HepG2 (cell line): ENCODE measurements around the gene TARBP2. TPM values are rescaled to one million over a fixed set of nuclear protein-coding genes. Genes with fewer than 3 reads are reported as not detected.
A peak's percentile ranks its signal among the peaks of the same experiment; 100 is the strongest.

Experiments
- ARID4A ChIP-seq: sonication (generic); formaldehyde crosslinking; IDR thresholded peaks from 2 replicates; pipeline ENCODE4 v1.5.0; 2020; ENCODE audit warnings: mild to moderate bottlenecking, missing genetic modification reagents, borderline replicate concordance
- ELF1 ChIP-seq: sonication (generic); formaldehyde crosslinking; IDR thresholded peaks from 2 replicates; pipeline ENCODE4 v1.4.0; 2020; ENCODE audit warnings: missing genetic modification reagents
- ELK4 ChIP-seq: sonication (generic); formaldehyde crosslinking; IDR thresholded peaks from 2 replicates; pipeline ENCODE4 v1.9.0; 2021; ENCODE audit warnings: missing genetic modification reagents, borderline replicate concordance
- FOXK2 ChIP-seq: fragments of 450-650 bp; IDR thresholded peaks from 2 replicates; pipeline ENCODE4 v1.6.1; 2016
- HHEX ChIP-seq: IDR thresholded peaks from 2 replicates; pipeline ENCODE4 v1.6.1; 2016; ENCODE audit warnings: control low read depth
- HOXA3 ChIP-seq: sonication (generic); formaldehyde crosslinking; IDR thresholded peaks from 2 replicates; pipeline ENCODE4 v1.5.0; 2020; ENCODE audit warnings: missing genetic modification reagents
- MAF1 ChIP-seq: sonication (generic); formaldehyde crosslinking; IDR thresholded peaks from 2 replicates; pipeline ENCODE4 v1.5.0; 2020; ENCODE audit warnings: missing genetic modification reagents, borderline replicate concordance
- ONECUT2 ChIP-seq: sonication (generic); formaldehyde crosslinking; IDR thresholded peaks from 2 replicates; pipeline ENCODE4 v1.4.0; 2020; ENCODE audit warnings: missing genetic modification reagents
- PCBP1 ChIP-seq: fragments of 200-400 bp; formaldehyde crosslinking; IDR thresholded peaks from 2 replicates; pipeline ENCODE4 v1.6.1; 2017; ENCODE audit warnings: mild to moderate bottlenecking, low read depth, low read length, borderline replicate concordance
- RAD51 ChIP-seq: fragments of 450-650 bp; IDR thresholded peaks from 2 replicates; pipeline ENCODE4 v1.6.1; 2016; ENCODE audit warnings: borderline replicate concordance
- SP2 ChIP-seq: sonication (generic); formaldehyde crosslinking; IDR thresholded peaks from 2 replicates; pipeline ENCODE4 v1.5.1; 2020; ENCODE audit warnings: mild to moderate bottlenecking, missing genetic modification reagents
- ZSCAN22 ChIP-seq: sonication (generic); formaldehyde crosslinking; IDR thresholded peaks from 2 replicates; pipeline ENCODE4 v1.4.0; 2020; ENCODE audit warnings: mild to moderate bottlenecking, missing genetic modification reagents
- polyA plus RNA-seq, 8 experiments: library from polyadenylated mRNA; depleted of rRNA in 3 of 8; stranded (reverse) in 7 of 8; unstranded in 1 of 8; fragments of >200 nt; fragmentation: Illumina TruSeq in 4 of 8; extraction: Trizol in 4 of 8; gene quantifications; 2 replicates each; pipeline versions ENCODE4 v1.2.1 to v1.2.3, GENCODE V29; 2011 to 2016; ENCODE audit warnings: low read depth in 4 of 8, missing spikeins in 1 of 8, mixed read lengths in 1 of 8; ENCODE audit not compliant: insufficient read depth in 1 of 8
- total RNA-seq, 5 experiments: library from RNA; depleted of rRNA; stranded (reverse); fragments of >200 nt; fragmentation: Illumina TruSeq; extraction: Trizol; gene quantifications; 2 replicates each; pipeline ENCODE4 v1.2.3, GENCODE V29; 2016; ENCODE audit warnings: low read depth in 1 of 5
- TF ChIP-seq, protein P1 (sequence below): sonication (generic); formaldehyde crosslinking; IDR thresholded peaks from 2 replicates; pipeline ENCODE4 v1.5.0; 2020; ENCODE audit warnings: missing genetic modification reagents
- TF ChIP-seq, protein P2 (sequence below): sonication (generic); formaldehyde crosslinking; IDR thresholded peaks from 2 replicates; pipeline ENCODE4 v1.4.0; 2020; ENCODE audit warnings: missing genetic modification reagents, borderline replicate concordance
- TF ChIP-seq, protein P3 (sequence below): sonication (generic); formaldehyde crosslinking; conservative IDR thresholded peaks from 2 replicates; pipeline ENCODE4 v1.4.0; 2020; ENCODE audit warnings: missing genetic modification reagents
- TF ChIP-seq, protein P4 (sequence below): sonication (generic); formaldehyde crosslinking; IDR thresholded peaks from 2 replicates; pipeline ENCODE4 v1.4.0; 2020; ENCODE audit warnings: mild to moderate bottlenecking, missing genetic modification reagents, borderline replicate concordance

TARBP2 gene
- total and polyA plus RNA-seq, 2 of the 13 experiments (the other 11 are each of a cell fraction or from before 2014, with no cell fraction given) = 47.0 to 55.5 TPM

GRCh38 chr12:53508534-53509170 lies 7.6 kb downstream of the TARBP2 start (continued):
- TF ChIP-seq, protein P1, sequence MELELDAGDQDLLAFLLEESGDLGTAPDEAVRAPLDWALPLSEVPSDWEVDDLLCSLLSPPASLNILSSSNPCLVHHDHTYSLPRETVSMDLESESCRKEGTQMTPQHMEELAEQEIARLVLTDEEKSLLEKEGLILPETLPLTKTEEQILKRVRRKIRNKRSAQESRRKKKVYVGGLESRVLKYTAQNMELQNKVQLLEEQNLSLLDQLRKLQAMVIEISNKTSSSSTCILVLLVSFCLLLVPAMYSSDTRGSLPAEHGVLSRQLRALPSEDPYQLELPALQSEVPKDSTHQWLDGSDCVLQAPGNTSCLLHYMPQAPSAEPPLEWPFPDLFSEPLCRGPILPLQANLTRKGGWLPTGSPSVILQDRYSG = no peak
- TF ChIP-seq ELF1 (CRISPR knock-in tag) (0 out of 2 replicates have a peak, but pooled peaks have one; percentile 35), ONECUT2 (CRISPR knock-in tag) (no peak), HHEX (CRISPR knock-in tag) (no peak), FOXK2 (no peak), ELK4 (CRISPR knock-in tag) (no peak), ZSCAN22 (CRISPR knock-in tag) (no peak), PCBP1 (no peak), SP2 (CRISPR knock-in tag) (no peak), HOXA3 (CRISPR knock-in tag) (no peak), MAF1 (CRISPR knock-in tag) (no peak), RAD51 (no peak), ARID4A (CRISPR knock-in tag) (no peak)
- TF ChIP-seq, protein P2, sequence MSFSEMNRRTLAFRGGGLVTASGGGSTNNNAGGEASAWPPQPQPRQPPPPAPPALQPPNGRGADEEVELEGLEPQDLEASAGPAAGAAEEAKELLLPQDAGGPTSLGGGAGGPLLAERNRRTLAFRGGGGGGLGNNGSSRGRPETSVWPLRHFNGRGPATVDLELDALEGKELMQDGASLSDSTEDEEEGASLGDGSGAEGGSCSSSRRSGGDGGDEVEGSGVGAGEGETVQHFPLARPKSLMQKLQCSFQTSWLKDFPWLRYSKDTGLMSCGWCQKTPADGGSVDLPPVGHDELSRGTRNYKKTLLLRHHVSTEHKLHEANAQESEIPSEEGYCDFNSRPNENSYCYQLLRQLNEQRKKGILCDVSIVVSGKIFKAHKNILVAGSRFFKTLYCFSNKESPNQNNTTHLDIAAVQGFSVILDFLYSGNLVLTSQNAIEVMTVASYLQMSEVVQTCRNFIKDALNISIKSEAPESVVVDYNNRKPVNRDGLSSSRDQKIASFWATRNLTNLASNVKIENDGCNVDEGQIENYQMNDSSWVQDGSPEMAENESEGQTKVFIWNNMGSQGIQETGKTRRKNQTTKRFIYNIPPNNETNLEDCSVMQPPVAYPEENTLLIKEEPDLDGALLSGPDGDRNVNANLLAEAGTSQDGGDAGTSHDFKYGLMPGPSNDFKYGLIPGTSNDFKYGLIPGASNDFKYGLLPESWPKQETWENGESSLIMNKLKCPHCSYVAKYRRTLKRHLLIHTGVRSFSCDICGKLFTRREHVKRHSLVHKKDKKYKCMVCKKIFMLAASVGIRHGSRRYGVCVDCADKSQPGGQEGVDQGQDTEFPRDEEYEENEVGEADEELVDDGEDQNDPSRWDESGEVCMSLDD (CRISPR knock-in tag) = no peak
- TF ChIP-seq, protein P3, sequence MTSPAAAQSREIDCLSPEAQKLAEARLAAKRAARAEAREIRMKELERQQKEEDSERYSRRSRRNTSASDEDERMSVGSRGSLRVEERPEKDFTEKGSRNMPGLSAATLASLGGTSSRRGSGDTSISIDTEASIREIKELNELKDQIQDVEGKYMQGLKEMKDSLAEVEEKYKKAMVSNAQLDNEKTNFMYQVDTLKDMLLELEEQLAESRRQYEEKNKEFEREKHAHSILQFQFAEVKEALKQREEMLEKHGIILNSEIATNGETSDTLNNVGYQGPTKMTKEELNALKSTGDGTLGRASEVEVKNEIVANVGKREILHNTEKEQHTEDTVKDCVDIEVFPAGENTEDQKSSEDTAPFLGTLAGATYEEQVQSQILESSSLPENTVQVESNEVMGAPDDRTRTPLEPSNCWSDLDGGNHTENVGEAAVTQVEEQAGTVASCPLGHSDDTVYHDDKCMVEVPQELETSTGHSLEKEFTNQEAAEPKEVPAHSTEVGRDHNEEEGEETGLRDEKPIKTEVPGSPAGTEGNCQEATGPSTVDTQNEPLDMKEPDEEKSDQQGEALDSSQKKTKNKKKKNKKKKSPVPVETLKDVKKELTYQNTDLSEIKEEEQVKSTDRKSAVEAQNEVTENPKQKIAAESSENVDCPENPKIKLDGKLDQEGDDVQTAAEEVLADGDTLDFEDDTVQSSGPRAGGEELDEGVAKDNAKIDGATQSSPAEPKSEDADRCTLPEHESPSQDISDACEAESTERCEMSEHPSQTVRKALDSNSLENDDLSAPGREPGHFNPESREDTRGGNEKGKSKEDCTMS (CRISPR knock-in tag) = no peak
- TF ChIP-seq, protein P4, sequence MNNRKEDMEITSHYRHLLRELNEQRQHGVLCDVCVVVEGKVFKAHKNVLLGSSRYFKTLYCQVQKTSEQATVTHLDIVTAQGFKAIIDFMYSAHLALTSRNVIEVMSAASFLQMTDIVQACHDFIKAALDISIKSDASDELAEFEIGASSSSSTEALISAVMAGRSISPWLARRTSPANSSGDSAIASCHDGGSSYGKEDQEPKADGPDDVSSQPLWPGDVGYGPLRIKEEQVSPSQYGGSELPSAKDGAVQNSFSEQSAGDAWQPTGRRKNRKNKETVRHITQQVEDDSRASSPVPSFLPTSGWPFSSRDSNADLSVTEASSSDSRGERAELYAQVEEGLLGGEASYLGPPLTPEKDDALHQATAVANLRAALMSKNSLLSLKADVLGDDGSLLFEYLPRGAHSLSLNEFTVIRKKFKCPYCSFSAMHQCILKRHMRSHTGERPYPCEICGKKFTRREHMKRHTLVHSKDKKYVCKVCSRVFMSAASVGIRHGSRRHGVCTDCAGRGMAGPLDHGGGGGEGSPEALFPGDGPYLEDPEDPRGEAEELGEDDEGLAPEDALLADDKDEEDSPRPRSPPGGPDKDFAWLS (CRISPR knock-in tag) = no peak
